IMR-90 (cell line): ENCODE measurements around the gene PTPMT1.

ENCODE experiments used
- CTCF ChIP-seq: conservative IDR thresholded peaks from 2 replicates; pipeline ENCODE4 v1.5.1; 2012; ENCODE audit warnings: mild to moderate bottlenecking, low read depth, low read length, improper control_type of control experiment
- FOS ChIP-seq: fragments of 150-350 bp; IDR thresholded peaks from 2 replicates; pipeline ENCODE4 v1.6.1; 2016; ENCODE audit warnings: low read depth, low read length
- MAFK ChIP-seq: IDR thresholded peaks from 2 replicates; pipeline ENCODE4 v1.6.1; 2012; ENCODE audit warnings: low read depth, low read length, improper control_type of control experiment
- POLR2A ChIP-seq: IDR thresholded peaks from 2 replicates; pipeline ENCODE4 v1.6.1; 2012; ENCODE audit warnings: mild to moderate bottlenecking, low read depth, low read length
- RAD21 ChIP-seq: IDR thresholded peaks from 2 replicates; pipeline ENCODE4 v1.6.1; 2012; ENCODE audit warnings: low read length, improper control_type of control experiment
- RCOR1 ChIP-seq: IDR thresholded peaks from 2 replicates; pipeline ENCODE4 v1.6.1; 2012; ENCODE audit warnings: mild to moderate bottlenecking, low read length, improper control_type of control experiment; ENCODE audit not compliant: insufficient replicate concordance
- RFX5 ChIP-seq: IDR thresholded peaks from 2 replicates; pipeline ENCODE4 v1.8.0; 2012; ENCODE audit warnings: low read depth, mild to moderate bottlenecking, low read length, moderate library complexity
- TF ChIP-seq, protein P1 (sequence below): fragments of 150-350 bp; IDR thresholded peaks from 2 replicates; pipeline ENCODE4 v1.6.1; 2016; ENCODE audit warnings: low read depth, mild to moderate bottlenecking, low read length, moderate library complexity, borderline replicate concordance

- TF ChIP-seq RAD21 (no peak), POLR2A (no peak), CTCF (no peak), RFX5 (no peak), RCOR1 (no peak), MAFK (no peak), FOS (no peak)
- TF ChIP-seq, protein P1, sequence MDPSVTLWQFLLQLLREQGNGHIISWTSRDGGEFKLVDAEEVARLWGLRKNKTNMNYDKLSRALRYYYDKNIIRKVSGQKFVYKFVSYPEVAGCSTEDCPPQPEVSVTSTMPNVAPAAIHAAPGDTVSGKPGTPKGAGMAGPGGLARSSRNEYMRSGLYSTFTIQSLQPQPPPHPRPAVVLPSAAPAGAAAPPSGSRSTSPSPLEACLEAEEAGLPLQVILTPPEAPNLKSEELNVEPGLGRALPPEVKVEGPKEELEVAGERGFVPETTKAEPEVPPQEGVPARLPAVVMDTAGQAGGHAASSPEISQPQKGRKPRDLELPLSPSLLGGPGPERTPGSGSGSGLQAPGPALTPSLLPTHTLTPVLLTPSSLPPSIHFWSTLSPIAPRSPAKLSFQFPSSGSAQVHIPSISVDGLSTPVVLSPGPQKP, result no peak
Measured at GRCh38 chr11:47536915-47537314, 28.5 kb upstream of the PTPMT1 start.
